Measurements from ENCODE around the gene ZMAT2.

Gene ZMAT2

GRCh38 chr5:140677947-140678346, 22.3 kb upstream of the ZMAT2 start:
- no peaks in the 10 kb centered on the region for H3K27me3 ChIP-seq
- no peak for TF ChIP-seq CTCF (IDR thresholded peaks at IDR 0.05)
- no peaks in the 10 kb centered on the region for H3K9me3 ChIP-seq
- no peak overlapping the region for H3K27ac ChIP-seq
- peaks cover 84% of the 10 kb centered on the region for H3K36me3 ChIP-seq
- no peak overlapping the region for H3K4me3 ChIP-seq (ENCODE audit: low read depth in 1 of 2, low read length in 1 of 2)
- no peaks in the 10 kb centered on the region for H3K4me1 ChIP-seq (ENCODE audit: control insufficient read depth in 1 of 2, insufficient read depth in 1 of 2, low read depth in 1 of 2, low read length in 1 of 2)

- TF ChIP-seq CTCF (IDR thresholded peaks at IDR 0.05): no peak
- H3K4me3 ChIP-seq (ENCODE audit: low read depth in 1 of 2, low read length in 1 of 2): no peak overlapping the region
- H3K27ac ChIP-seq: no peak overlapping the region
- H3K4me1 ChIP-seq (ENCODE audit: control insufficient read depth in 1 of 2, insufficient read depth in 1 of 2, low read depth in 1 of 2, low read length in 1 of 2): no peaks in the 10 kb centered on the region
- H3K9me3 ChIP-seq: no peaks in the 10 kb centered on the region
- H3K36me3 ChIP-seq: peaks cover 82% of the 10 kb centered on the region
- no peaks in the 10 kb centered on the region for H3K27me3 ChIP-seq
Observed at GRCh38 chr5:140678993-140679392, 21.3 kb upstream of the ZMAT2 start.

- no peaks in the 10 kb centered on the region for H3K9me3 ChIP-seq
- peak overlapping the region; percentile 95 for H3K27ac ChIP-seq
- no peaks in the 10 kb centered on the region for H3K27me3 ChIP-seq
- H3K4me1 ChIP-seq (ENCODE audit: control insufficient read depth in 1 of 2, insufficient read depth in 1 of 2, low read depth in 1 of 2, low read length in 1 of 2): peaks cover 21 to 24% of the 10 kb centered on the region in 2 experiments
- H3K36me3 ChIP-seq: peaks cover 39% of the 10 kb centered on the region
- peak overlapping the region; percentile 69 to 91 for H3K4me3 ChIP-seq (ENCODE audit: low read depth in 1 of 2, low read length in 1 of 2)
- TF ChIP-seq CTCF (IDR thresholded peaks at IDR 0.05): no peak
Observed at GRCh38 chr5:140690376-140690932, 9.8 kb upstream of the ZMAT2 start.

GRCh38 chr5:140690941-140691924, 9.0 kb upstream of the ZMAT2 start, which contains the start of the genes HARS1 and HARS2:
TSS of gene HARS1 (minus strand) at chr5:140691370. CDS start at chr5:140691304, 66 bp downstream.
TSS of gene HARS2 (plus strand) at chr5:140691455. CDS start at chr5:140691649, 194 bp downstream.
- Histone ChIP-seq H3K27ac (peak within 1 kb of the TSS; percentile 95), H3K36me3 (peaks cover 43% of the 10 kb centered on the region), H3K4me1 (ENCODE audit: control insufficient read depth in 1 of 2, insufficient read depth in 1 of 2, low read depth in 1 of 2, low read length in 1 of 2) (peaks cover 21 to 24% of the 10 kb centered on the region in 2 experiments), H3K27me3 (no peaks in the 10 kb centered on the region), H3K4me3 (ENCODE audit: low read depth in 1 of 2, low read length in 1 of 2) (peak within 1 kb of the TSS; percentile 69 to 91), H3K9me3 (no peaks in the 10 kb centered on the region)
- TF ChIP-seq CTCF (IDR thresholded peaks at IDR 0.05): no peak

- no peaks in the 10 kb centered on the region for H3K27me3 ChIP-seq
- H3K9me3 ChIP-seq: no peaks in the 10 kb centered on the region
- no peak overlapping the region for H3K27ac ChIP-seq
- TF ChIP-seq CTCF (IDR thresholded peaks at IDR 0.05): no peak
- H3K4me3 ChIP-seq (ENCODE audit: low read depth in 1 of 2, low read length in 1 of 2): no peak overlapping the region
- H3K4me1 ChIP-seq (ENCODE audit: control insufficient read depth in 1 of 2, insufficient read depth in 1 of 2, low read depth in 1 of 2, low read length in 1 of 2): peaks cover 21 to 24% of the 10 kb centered on the region in 2 experiments
- H3K36me3 ChIP-seq: peaks cover 60% of the 10 kb centered on the region
Observed at GRCh38 chr5:140694276-140694675, 6.0 kb upstream of the ZMAT2 start.

Measured in neutrophil (primary cell).